B cell (primary cell): ENCODE data around the gene CCKAR. TPM values are rescaled to one million over a fixed set of nuclear protein-coding genes. Genes with fewer than 3 reads are reported as not detected.

Experiments
- ATAC-seq: fragments of 200-7000 bp; cut with Tn5 transposase; one replicate; pipeline ENCODE4 v1.10.0; 2021; ENCODE audit warnings: low read depth, mild to moderate bottlenecking, moderate number of reproducible peaks, moderate library complexity
- CTCF ChIA-PET: fragments of 350-600 bp; sonication (Branson Sonifier 250); formaldehyde crosslinking; loops from one replicate; lab custom pipeline; 2021; ENCODE audit warnings: antibody characterized with exemption, inconsistent platforms; lab: Charles Lee
- POLR2A ChIA-PET: fragments of 350-600 bp; sonication (Branson Sonifier 250); formaldehyde crosslinking; loops from one replicate; lab custom pipeline; 2021; ENCODE audit warnings: antibody characterized with exemption; lab: Charles Lee
- DNase-seq: peaks from one replicate; pipeline ENCODE4 v3.0.0; 2013
- H2AFZ ChIP-seq: 2 replicates; pipeline ENCODE4 v1.6.1; 2012; ENCODE audit warnings: mild to moderate bottlenecking, low read depth, low read length; ENCODE audit not compliant: insufficient read depth, poor library complexity, severe bottlenecking
- H3K27ac ChIP-seq, 2 donors: 1 replicate in 1 of 2; 2 replicates in 1 of 2; pipeline ENCODE4 v1.5.1; 2012 to 2013; ENCODE audit warnings: low read length in 2 of 2, mild to moderate bottlenecking in 2 of 2, moderate library complexity in 1 of 2
- H3K27me3 ChIP-seq, 4 experiments: fragments of 200-600 bp in 1 of 4; sonication (generic) in 1 of 4; replicated peaks in 1 of 4; 1 replicate in 2 of 4; 2 replicates in 2 of 4; pipeline versions ENCODE4 v1.6.1 to v1.7.0; 2013 to 2016; ENCODE audit warnings: low read length in 3 of 4, mild to moderate bottlenecking in 2 of 4, mixed read lengths in 1 of 4, moderate library complexity in 1 of 4; ENCODE audit not compliant: insufficient read depth in 4 of 4, control insufficient read depth in 3 of 4; ENCODE audit errors: control extremely low read depth in 1 of 4
- H3K36me3 ChIP-seq, 2 experiments: replicated peaks in 1 of 2; 1 replicate in 1 of 2; 2 replicates in 1 of 2; pipeline versions ENCODE4 v1.6.1 to v1.7.1; 2013; ENCODE audit warnings: low read length in 1 of 2; ENCODE audit not compliant: insufficient read depth in 2 of 2, control insufficient read depth in 1 of 2; ENCODE audit errors: control extremely low read depth in 1 of 2, extremely low read depth in 1 of 2
- H3K4me1 ChIP-seq, 2 donors: fragments of 200-600 bp in 1 of 2; sonication (generic) in 1 of 2; 1 replicate in 1 of 2; 2 replicates in 1 of 2; pipeline versions ENCODE4 v1.5.1 to v1.6.1; 2013 to 2017; ENCODE audit warnings: low read length in 2 of 2; ENCODE audit not compliant: control insufficient read depth in 2 of 2, insufficient read depth in 2 of 2
- H3K4me2 ChIP-seq: replicated peaks from 2 replicates; pipeline ENCODE3; 2012; ENCODE audit warnings: mild to moderate bottlenecking, low read depth, low read length; ENCODE audit not compliant: poor library complexity, severe bottlenecking
- H3K4me3 ChIP-seq, 5 experiments: fragments of 200-600 bp in 1 of 5; sonication (generic) in 1 of 5; 1 replicate in 3 of 5; 2 replicates in 2 of 5; pipeline versions ENCODE4 v1.5.1 to v1.7.0; 2011 to 2016; ENCODE audit warnings: low read length in 4 of 5, mild to moderate bottlenecking in 4 of 5, low read depth in 2 of 5, control low read depth in 1 of 5, moderate library complexity in 1 of 5; ENCODE audit not compliant: insufficient read depth in 1 of 5; ENCODE audit errors: control extremely low read depth in 1 of 5, extremely low read depth in 1 of 5
- H3K79me2 ChIP-seq: fragments of 200-600 bp; sonication (generic); one replicate; pipeline ENCODE4 v1.6.0; 2016; ENCODE audit warnings: low read length; ENCODE audit not compliant: control insufficient read depth, insufficient read depth
- H3K9ac ChIP-seq: fragments of 200-600 bp; sonication (generic); 2 replicates; pipeline ENCODE4 v1.6.1; 2017; ENCODE audit warnings: mild to moderate bottlenecking, low read length, moderate library complexity
- H3K9me3 ChIP-seq, 3 donors: one replicate each; pipeline versions ENCODE4 v1.6.1 to v1.7.1; 2013; ENCODE audit warnings: low read length in 2 of 3; ENCODE audit not compliant: control insufficient read depth in 2 of 3, insufficient read depth in 1 of 3; ENCODE audit errors: control extremely low read depth in 1 of 3
- H4K20me1 ChIP-seq: 2 replicates; pipeline ENCODE4 v1.6.0; 2012; ENCODE audit warnings: mild to moderate bottlenecking, low read length; ENCODE audit not compliant: insufficient read depth, control insufficient read depth, poor library complexity, severe bottlenecking
- H3K27ac Mint-ChIP-seq: one replicate; pipeline ENCODE4 v1.8.0; 2021; ENCODE audit warnings: mixed read lengths
- H3K27me3 Mint-ChIP-seq: one replicate; pipeline ENCODE4 v1.8.0; 2021; ENCODE audit warnings: mixed read lengths
- H3K4me1 Mint-ChIP-seq: one replicate; pipeline ENCODE4 v1.8.0; 2021; ENCODE audit warnings: mixed read lengths
- H3K4me3 Mint-ChIP-seq: one replicate; pipeline ENCODE4 v1.8.0; 2021; ENCODE audit warnings: mixed read lengths
- H3K9me3 Mint-ChIP-seq: one replicate; pipeline ENCODE4 v1.8.0; 2022; ENCODE audit warnings: mixed read lengths; ENCODE audit not compliant: insufficient read depth
- CTCF ChIP-seq: fragments of 200-600 bp; IDR thresholded peaks from one replicate; pipeline ENCODE4 v1.8.0; 2022; ENCODE audit warnings: antibody characterized with exemption, mild to moderate bottlenecking
- EZH2 ChIP-seq: IDR thresholded peaks from 2 replicates; pipeline ENCODE4 v1.6.1; 2012; ENCODE audit warnings: borderline replicate concordance, low read depth, mild to moderate bottlenecking, moderate library complexity, low read length; ENCODE audit not compliant: insufficient read depth, poor library complexity, severe bottlenecking
- WGBS: methylation state at CpG from one replicate; pipeline ENCODE4 v1.1.5; 2013; ENCODE audit warnings: missing lambda C conversion rate; ENCODE audit not compliant: insufficient coverage; 5-methylcytosine and 5-hydroxymethylcytosine counted together
- intact Hi-C: fragments of 100-400 bp; cut with micrococcal nuclease; formaldehyde crosslinking; loops from one replicate; pipeline ENCODE4 v1.10.0; 2022
- polyA plus RNA-seq: library from polyadenylated mRNA; depleted of rRNA; stranded (reverse); fragments of >200 nt; gene quantifications from 2 replicates; pipeline ENCODE4 v1.2.3, GENCODE V29; 2012
- total RNA-seq, 2 donors: library from RNA; stranded (reverse); fragments of 120-200 nt in 1 of 2; gene quantifications; 1 replicate in 1 of 2; 2 replicates in 1 of 2; pipeline versions ENCODE4 v1.2.3 to v1.2.4, GENCODE V29; 2013 to 2022

CCKAR gene
- total and polyA plus RNA-seq, 2 donors (not counting 1 experiment from before 2014, with no cell fraction given) = not detected

GRCh38 chr4:26484032-26484515 is 6.2 kb downstream of the CCKAR start:
- H3K27ac ChIP-seq = no peak overlapping the region
- no peak for TF ChIP-seq EZH2
- no peak for TF ChIP-seq CTCF
- no peak overlapping the region for H3K4me3 ChIP-seq
- no peak overlapping the region for H3K27ac Mint-ChIP-seq
- WGBS = no CpG with 5 or more reads among the region's 2 CpGs
- peaks cover 0 to 4% (median 0%) of the 10 kb centered on the region in 3 donors for H3K9me3 ChIP-seq
- H3K4me3 Mint-ChIP-seq = no peak overlapping the region
- H3K79me2 ChIP-seq = no peaks in the 10 kb centered on the region
- H3K9me3 Mint-ChIP-seq = no peaks in the 10 kb centered on the region
- intact Hi-C loops = no loop called here
- H3K36me3 ChIP-seq = no peaks in the 10 kb centered on the region
- POLR2A ChIA-PET = no interaction called here
- CTCF ChIA-PET = no interaction called here
- DNase-seq (no peak), ATAC-seq (no peak)
- no peak overlapping the region for H3K9ac ChIP-seq
- H3K27me3 Mint-ChIP-seq = peaks cover 12% of the 10 kb centered on the region
- no peaks in the 10 kb centered on the region for H3K27me3 ChIP-seq
- no peak overlapping the region for H3K4me2 ChIP-seq
- H3K4me1 ChIP-seq = no peaks in the 10 kb centered on the region
- no peaks in the 10 kb centered on the region for H3K4me1 Mint-ChIP-seq
- H2AFZ ChIP-seq = no peak overlapping the region
- H4K20me1 ChIP-seq = no peaks in the 10 kb centered on the region

- H3K27ac Mint-ChIP-seq = no peak overlapping the region
- Histone ChIP-seq H2AFZ (no peak overlapping the region), H3K4me1 (no peaks in the 10 kb centered on the region), H3K4me3 (no peak overlapping the region), H3K27me3 (no peaks in the 10 kb centered on the region), H4K20me1 (no peaks in the 10 kb centered on the region), H3K79me2 (no peaks in the 10 kb centered on the region), H3K27ac (no peak overlapping the region), H3K36me3 (no peaks in the 10 kb centered on the region), H3K9me3 (peaks cover 0 to 4% (median 0%) of the 10 kb centered on the region in 3 donors), H3K4me2 (no peak overlapping the region), H3K9ac (no peak overlapping the region)
- TF ChIP-seq EZH2 (no peak), CTCF (no peak)
- no CpG with 5 or more reads among the region's 3 CpGs for WGBS
- no peaks in the 10 kb centered on the region for H3K9me3 Mint-ChIP-seq
- no peaks in the 10 kb centered on the region for H3K4me1 Mint-ChIP-seq
- ChIA-PET CTCF (no interaction called here), POLR2A (no interaction called here)
- no peak for DNase-seq
- no peak for ATAC-seq
- intact Hi-C loops = no loop called here
- H3K4me3 Mint-ChIP-seq = no peak overlapping the region
- peaks cover 8% of the 10 kb centered on the region for H3K27me3 Mint-ChIP-seq
Measured at GRCh38 chr4:26482508-26483462, 7.5 kb downstream of the CCKAR start.
